ENCODE measurements around the gene EYS.

Gene EYS

DNA sequence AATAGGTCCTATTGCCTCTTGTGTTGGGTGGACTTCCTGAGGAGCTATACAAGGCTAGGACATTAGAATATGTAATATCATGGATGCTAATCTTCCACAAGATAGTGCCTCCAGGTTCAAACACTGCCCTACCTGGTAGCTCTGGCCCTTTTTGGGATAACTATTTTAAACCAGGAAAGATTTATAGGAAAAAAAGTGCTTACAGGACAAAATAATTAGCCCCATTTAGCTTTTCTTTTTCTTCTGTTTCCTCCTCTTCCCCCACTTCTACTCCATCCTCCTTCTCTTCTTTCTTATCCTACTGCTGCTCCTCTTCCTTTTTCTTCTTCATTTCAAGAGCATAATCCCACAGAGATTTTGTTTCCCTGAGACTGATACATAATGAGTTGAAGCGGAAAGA, 1104.0 kb downstream of the EYS start:
- DNase-seq (ENCODE audit: low read depth in 2 of 2): no peak

DNA sequence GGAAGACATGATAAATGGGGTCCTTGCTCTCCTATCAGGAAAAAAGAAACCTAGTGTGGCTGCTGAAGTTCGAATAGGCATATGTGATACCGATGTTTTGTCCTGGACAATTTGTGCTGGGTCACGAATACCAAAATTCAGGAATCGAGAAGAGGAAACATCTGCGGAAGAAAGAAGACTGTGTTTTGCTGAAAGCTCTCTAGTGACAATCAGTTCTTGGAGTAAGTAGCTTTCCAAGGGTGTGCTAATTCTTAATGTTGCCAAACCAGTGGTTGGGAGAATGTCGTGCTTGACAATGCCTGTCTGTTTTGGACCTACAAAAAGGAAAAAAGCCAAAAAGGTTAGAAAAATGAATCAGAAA, 1115.4 kb downstream of the EYS start:
- DNase-seq (ENCODE audit: low read depth in 2 of 2): no peak

DNA sequence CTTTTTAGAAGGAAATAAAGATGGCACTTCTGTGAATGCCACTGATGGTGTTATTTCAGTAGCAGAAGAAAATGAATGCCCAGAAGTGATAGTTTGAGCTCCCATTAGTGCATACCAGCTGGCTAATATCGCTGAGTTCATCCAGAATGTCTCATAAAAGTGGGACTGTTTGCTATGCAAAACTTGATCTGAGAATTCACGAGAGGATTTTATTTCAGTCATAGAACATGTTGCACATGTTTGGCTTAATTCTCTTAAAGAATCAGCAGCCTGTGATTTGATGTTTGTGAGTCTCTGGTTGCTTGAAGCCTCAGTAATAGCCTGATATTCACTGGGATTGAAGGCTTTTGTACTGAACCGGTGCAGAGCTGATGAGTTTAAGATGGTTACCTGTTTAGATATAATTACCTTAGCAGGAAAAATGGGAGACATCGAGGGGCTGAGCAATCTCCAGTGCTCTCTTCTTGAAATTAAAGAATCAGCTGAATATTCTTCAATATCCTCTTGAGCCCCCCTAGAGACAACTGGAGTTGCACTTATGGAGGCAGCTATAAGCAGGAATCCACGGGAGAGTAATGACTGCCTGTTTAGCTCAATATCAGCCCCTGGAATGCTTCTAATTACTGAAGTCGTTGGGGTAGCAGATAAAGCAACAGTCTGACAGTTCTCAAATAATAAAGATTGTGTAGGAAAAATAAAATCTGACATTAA, 1115.9 kb downstream of the EYS start:
- no peak for DNase-seq (ENCODE audit: low read depth in 2 of 2)

DNA sequence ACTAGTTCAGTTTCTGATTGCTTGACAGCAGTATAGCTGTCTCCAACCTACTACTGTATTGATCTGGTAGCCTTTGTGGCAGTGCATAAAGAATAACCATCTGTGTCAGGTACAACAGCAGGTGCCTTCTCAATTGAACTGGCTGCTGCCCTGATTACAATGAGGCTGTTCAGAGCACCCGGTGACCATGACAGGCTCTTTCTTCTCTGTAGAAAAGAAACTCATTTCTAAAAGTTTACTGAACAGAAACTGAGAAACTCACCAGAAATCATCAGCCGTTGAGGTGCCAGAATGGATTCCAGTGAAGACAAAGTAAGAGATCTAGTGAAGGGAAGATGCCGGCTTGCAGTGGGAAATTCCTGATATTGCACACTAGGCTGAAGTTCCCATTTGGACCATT, 1117.1 kb downstream of the EYS start:
- DNase-seq (ENCODE audit: low read depth in 2 of 2): no peak

DNA sequence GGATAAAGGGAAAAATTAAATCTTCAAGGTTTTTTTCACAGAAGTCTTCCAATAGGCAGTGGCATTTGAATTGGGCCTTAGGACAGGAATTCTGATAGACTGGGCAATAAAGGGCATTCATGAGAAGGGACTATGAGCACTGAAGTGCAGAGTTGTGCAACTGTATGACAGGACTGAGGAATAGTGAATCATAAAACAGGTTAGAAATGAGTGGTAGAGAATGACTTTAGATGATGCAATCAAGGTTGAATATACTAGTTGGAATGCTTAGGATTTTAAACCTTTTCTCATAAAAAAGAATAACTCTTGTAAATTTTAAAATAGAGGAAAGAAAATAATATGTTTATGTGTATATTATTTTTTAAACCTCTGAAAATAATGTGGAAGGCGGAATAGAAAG, 1126.7 kb downstream of the EYS start:
- DNase-seq (ENCODE audit: low read depth in 2 of 2): no peak

DNA sequence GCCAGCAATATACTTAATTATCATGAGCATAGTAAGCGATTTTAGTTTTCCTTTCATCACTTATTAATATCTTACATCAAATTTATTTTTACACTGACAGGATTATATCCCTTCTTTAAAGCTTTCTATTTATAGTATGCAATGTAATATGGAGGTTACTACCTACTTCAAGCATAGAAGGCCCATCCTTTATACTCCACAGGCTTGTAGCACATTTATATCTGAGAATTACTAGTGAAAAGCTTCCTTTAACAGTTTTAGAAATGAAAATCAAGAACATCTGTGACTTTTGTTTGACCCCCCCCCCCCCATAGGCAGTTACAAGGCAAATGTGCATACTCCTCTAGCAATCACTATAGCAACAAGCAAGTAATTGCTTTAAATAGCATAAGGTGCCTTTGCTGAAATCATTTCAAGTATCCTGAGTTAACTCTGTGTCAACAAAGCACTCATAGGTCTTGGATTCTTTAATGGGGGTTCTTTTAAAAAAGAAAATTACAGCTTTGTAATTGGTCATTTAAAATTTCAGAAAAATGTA, 1153.7 kb downstream of the EYS start:
- no peak for DNase-seq (ENCODE audit: low read depth in 2 of 2)

DNA sequence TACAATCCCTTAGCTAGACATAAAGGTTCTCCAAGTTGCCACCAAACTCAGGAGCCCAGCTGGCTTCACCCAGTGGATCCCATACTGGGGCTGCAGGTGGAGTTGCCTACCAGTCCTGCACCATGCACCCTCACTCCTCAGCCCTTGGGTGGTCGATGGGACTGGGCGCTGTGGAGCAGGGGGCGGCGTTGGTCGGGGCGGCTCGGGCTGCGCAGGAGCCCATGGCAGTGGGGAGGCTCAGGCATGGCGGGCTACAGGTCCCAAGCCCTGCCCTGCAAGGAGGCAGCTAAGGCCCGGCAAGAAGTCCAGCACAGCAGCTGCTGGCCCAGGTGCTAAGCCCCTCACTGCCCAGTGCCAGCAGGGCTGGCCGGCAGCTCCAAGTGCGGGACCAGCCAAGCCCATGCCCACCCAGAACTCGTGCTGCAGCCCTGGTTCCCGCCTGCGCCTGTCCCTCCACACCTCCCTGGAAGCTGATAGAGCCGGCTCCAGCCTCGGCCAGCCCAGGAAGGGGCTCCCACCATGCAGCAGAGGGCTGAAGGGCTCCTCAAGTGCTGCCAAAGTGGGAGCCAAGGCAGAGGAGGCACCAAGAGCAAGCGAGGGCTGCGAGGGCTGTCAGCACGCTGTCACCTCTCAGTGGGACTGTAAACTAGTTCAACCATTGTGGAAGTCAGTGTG, 1159.3 kb downstream of the EYS start:
- no peak for DNase-seq (ENCODE audit: low read depth in 2 of 2)

DNA sequence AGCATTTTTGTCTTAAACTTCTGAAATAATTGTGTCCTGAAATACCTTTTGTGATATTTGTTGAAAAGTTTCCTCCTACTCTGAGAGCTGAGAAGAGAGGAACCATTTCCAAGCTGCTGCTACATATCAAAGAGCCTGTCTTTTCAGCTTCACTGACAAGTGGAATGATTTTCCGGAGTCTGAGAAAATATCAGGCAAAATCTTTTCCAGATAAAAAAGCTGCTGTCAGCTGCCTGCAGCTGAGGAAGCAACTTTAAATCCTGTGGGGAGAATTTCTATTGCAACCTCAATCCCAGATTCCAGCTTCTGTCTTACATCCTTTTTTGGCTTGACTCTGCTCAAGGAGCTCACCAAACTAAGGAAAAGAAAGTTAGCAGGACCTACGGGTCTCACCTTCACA, 1167.1 kb downstream of the EYS start:
- no peak for DNase-seq (ENCODE audit: low read depth in 2 of 2)

DNA sequence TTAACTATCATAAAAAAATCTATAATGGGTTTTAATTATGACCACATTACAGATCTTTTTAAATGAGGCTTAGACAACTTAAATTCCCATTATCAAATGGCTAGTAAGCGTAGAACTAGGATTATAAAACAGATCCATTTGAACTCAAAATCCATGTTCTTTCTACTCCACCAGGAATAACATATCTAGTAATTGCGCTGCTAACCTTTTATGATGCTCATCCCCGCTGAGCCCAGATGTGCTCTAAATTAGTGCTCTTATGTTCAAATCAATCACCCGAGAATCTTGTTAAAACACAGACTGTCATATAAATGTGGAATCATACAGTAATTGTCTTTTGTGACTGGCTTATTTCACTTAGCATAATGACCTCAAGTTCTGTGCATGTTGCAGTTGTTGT, 1168.3 kb downstream of the EYS start:
- DNase-seq (ENCODE audit: low read depth in 2 of 2): no peak

DNA sequence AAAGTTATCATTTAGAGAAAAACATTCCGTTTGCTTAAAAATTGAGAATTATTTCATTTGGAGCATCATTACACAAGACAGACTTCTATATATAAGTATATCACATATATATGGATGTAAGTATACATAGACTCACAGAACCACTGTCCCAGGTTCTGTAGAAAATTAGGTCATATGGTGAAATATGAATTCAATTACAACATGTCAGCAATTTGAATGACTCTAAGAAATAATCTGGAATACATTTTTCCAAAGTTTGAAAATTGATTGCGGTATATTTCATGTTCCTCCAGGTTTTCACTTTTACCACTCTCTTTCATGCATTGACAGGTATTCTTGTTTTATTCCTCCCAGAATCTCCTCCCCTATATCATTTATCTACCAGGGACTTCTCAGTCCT, 1179.1 kb downstream of the EYS start:
- DNase-seq (ENCODE audit: low read depth in 2 of 2): no peak

DNA sequence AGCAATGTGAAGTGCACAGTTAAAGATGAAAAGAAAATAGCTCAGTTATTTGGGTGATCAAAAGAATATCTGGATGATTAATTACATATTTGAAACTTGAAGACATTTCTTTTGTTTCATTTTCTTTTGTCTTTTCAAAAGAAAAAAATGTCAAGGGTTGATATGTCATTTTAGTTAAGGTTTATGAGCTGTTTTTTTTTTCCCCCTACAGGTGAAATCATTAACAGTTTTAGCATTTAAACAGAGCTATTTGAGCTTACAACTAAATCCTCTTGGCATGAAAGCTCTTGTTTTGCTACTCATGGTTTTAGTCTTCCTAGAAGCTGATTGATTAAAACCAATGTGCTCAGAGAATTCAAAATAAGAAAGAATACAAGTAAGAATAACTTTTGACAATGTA, 1184.2 kb downstream of the EYS start:
- DNase-seq (ENCODE audit: low read depth in 2 of 2): no peak

DNA sequence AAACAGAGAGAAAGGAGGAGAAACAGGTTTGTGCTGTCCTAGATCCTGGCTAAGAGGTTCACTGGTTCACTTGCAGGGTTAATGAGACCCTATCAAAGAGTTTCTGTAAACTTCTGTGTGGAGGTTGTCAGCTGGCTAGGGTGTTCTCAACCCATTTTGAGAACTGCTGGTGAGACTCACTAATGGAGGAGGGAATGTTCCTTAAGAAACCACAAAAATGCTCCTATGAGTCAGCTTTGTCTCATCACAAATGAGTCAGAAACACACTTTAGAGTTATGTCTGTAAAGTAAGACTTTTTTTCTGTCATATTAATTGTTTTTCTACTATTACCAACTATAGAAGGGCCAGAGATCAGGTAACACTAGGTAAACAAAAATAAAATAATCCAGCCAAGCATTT, 1187.0 kb downstream of the EYS start:
- no peak for DNase-seq (ENCODE audit: low read depth in 2 of 2)

DNA sequence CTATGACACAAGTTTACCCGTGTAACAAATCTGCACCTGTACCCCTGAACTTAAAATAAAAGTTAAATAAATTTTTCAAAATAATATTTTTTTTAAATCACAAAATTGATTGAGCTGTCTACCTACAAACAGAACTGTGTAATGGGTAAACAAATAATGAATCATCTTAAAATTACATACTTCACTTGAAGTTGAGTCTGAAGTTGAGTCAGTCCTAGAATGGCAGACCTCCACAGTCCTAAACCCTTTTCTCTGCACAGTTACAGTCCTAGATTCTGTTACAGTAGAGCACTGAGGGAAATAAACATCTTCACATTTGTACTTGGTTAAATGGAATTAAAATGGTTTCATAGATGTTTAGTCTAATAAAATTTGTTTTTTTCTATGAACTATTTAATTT, 1190.6 kb downstream of the EYS start:
- DNase-seq (ENCODE audit: low read depth in 2 of 2): no peak

DNA sequence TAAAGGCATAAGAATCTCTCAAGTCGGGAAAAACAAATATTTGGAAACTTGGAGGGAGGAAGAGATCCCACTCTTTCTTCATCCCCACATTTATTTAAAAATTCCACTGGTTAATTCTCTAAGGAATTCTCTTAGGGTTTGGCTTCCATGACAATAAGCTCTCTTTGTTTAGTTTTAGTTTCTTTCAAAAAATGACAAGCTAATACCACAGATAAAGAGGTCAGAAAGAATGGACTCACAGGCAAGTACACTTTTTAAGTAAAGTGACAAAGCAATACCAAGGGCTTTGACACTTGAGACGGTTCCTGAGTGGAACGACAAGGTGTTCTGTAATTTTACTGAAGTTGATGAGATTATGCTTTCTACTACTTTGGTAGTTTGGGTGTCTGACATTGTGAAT, 1199.4 kb downstream of the EYS start:
- DNase-seq (ENCODE audit: low read depth in 2 of 2): no peak

DNA sequence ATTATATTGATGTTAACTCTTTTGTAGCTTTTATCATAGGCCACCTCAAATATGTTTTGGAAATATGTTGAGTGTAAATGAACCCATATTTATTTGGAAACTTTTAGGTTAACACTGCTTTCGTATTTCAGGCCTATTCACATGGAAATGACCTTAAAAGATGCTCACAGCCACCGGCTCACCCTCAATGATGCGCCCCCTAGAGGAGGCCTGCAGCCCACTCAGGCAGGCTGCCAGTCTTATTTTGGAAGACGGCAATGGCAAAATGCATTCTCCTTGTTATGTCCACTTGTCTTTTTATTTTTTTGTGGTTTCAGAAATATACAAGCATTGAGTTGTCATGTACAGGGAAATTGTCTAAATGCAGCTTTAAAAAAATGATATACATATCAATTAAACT, 1201.7 kb downstream of the EYS start:
- no peak for DNase-seq (ENCODE audit: low read depth in 2 of 2)

DNA sequence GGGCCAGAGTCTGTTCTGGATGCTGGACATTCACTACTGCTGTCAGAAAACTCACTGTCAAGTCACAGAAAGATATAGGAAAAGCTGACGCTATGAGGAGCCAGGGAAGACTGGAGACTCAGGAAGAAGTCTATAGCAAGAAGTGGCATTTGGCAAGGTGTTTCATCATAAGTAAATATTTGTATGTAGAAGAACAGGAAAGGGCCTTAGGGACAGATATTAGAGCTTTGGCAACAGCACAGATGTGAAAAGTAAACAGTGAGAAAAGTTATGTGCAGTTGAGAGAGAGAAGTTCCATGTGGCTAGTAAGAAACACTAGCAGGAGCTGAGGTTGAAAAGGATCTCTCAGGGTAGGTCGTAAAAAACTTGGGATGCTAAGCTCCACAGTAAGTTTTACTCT, 1202.5 kb downstream of the EYS start:
- DNase-seq (ENCODE audit: low read depth in 2 of 2): no peak

DNA sequence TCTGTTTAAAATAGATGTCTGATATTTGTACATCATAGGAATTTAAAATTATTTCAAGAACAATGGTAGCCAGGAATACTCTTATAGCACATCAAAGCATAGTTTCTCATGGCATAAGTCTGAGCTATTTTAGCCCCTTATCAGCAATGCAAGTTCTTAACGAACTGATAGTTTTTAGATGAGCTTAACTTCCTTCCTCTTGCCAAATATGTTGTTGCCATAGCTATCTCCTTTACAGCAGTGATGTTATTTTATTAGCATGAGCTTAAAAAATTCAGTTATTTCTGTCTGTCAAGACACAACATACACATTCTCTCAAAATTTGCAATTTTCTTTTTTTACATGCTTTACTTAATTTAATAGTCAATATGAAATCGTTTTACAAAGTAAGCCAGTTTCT, 1204.2 kb downstream of the EYS start:
- no peak for DNase-seq (ENCODE audit: low read depth in 2 of 2)

DNA sequence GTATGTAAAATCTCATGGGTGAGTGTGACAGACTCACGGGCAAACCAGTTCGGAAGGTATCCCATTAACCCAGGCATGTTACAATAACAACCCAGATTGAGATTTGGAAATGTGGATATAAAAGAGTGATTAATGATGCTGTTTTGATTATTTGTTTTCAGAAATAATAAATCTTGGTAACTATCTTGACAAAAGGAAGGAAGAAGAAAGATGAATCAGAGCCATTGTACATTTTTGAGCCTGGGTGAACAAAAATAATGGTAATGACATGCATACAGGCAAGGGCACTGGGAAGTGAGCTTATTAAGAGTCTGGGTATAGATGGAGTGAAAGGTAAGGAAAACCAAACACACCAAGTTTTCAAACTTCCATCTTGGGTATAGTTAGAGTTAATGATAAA, 1209.4 kb downstream of the EYS start:
- no peak for DNase-seq (ENCODE audit: low read depth in 2 of 2)

DNA sequence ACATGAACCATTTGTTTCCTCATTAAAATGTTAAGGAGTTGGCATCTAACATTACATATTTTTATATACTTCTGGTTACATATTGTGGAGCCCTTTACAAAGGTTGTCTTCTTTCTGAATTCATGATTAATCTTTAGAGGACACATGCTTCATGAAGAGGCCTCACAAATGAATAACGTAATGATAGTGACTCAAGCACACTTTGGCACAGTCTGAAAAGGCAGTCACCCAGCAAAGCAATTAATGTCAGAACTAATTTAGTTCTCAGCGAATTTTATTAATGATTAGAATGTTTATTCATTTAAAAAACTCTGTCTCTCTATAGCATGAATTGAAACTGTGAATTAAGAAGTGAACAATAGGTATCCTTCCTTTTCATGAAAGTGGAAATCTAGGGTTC, 1217.3 kb downstream of the EYS start:
- DNase-seq (ENCODE audit: low read depth in 2 of 2): no peak

DNA sequence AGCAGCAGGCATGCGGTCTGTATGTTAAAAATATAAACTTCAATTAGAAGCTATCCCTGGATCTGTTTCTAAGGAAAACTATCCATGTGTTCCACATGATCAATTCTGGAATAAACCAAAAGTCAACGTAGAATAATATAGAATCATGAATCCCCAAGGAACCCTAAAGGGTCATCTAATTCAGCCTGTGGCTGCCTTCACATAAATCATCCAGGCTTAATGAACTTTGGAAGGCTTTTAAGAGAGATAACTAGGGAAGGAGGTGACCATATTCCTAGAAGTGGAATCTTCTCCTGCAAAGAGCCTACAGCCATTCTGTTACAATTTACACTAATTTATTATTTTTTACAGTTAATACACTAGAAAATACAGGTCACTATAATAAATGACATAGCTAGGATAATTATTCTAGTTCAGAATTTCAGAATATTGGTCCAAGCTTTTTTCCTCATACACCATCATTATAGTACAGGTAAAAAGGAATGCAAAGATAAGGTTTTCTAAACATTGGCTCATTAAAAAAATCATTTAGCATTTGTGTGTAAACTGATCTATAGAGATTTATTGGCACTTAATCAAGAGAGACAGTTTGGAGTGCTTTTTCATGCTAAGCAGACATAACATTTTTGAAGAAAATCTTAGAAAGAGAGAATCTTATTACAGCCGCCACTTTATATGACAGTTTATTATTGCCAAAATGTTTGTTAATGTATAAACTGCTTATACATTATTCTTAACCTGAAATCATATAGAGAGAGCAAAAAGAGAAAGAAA, 1220.3 kb downstream of the EYS start:
- DNase-seq (ENCODE audit: low read depth in 2 of 2): no peak

DNA sequence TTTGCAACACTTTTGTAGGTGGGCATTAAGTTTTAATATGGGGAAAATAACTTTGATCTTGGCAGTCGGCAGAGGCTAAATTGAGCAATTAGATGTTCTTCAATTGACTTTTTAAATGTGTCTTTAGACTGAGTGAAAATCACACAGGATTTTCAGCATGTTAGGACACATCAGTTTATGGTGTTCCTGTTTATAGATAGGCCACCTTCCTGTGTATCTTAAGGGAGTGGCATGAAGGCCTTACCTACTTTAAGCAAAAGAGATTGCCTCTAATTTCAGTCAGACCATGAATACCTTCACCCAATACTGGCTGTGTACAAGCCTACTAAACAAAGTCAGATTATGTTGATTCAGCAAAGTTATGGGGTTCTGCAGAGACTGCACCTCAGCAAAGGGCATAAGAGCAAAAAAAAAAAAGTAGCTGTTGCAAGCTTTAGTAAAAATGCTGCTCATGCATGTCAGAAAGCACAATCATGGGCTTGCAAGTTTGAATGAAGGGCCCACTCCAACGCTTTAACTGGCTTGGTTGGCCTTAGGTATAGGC, 1223.0 kb downstream of the EYS start:
- no peak for DNase-seq (ENCODE audit: low read depth in 2 of 2)

DNA sequence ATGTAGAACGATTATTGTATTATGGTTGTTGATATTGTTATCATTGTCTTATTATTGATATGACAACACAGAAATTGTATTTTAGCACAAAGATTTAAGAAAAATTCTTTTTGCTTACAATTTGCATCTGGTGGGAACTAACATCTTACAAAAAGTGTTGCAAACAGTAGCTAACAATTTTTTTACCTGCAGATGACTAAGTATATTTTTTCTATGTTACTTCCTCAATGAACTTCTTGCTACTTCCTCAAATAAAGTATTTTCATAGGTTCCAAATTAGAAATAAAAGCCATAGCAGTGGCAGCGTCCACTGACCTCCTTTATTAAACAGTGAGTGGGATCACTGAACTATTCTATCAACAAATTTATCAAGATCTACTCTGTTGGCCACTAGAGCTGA, 1224.4 kb downstream of the EYS start:
- DNase-seq (ENCODE audit: low read depth in 2 of 2): no peak

DNA sequence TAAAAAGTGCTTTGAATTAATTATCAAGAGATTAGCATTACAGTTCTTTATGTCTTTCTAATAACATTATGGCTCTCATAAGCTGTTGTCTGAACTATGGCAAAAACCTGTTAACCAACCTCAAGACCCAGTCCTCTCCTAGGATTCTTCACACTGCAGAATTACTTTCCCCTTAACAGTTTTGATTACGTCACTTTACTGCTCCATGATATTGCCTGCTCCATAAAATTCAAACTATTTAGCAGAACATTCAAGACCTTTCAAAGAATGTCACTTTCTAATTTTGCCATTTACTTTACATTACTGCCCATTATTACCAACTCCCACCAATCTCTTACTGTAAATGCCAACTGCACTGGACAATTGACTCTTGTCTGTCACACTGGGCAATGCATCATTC, 1227.9 kb downstream of the EYS start:
- DNase-seq (ENCODE audit: low read depth in 2 of 2): no peak
